HG02678 (cell line): ENCODE measurements around the gene BST1.
"Not testable (repeated sequence)": the region's sequence is repeated elsewhere in the genome, so short reads cannot be mapped to it uniquely, and the experiment has no call there.

ENCODE experiments used
- ATAC-seq: cut with Tn5 transposase; IDR thresholded peaks from one replicate; pipeline ENCODE4 v1.9.1; 2021; ENCODE audit warnings: mild to moderate bottlenecking, moderate library complexity; ENCODE audit not compliant: unreplicated experiment

BST1 gene

GRCh38 chr4:15742083-15742582 is 39.3 kb downstream of the BST1 start:
- no peak for ATAC-seq

GRCh38 chr4:15742637-15743036 is 39.8 kb downstream of the BST1 start:
- no peak for ATAC-seq

GRCh38 chr4:15744016-15744545 is 41.2 kb downstream of the BST1 start:
- ATAC-seq = no peak

GRCh38 chr4:15746110-15746509 is 43.2 kb downstream of the BST1 start:
- no peak for ATAC-seq

GRCh38 chr4:15749001-15749400 is 46.1 kb downstream of the BST1 start:
- no peak for ATAC-seq

GRCh38 chr4:15751153-15751552 is 48.3 kb downstream of the BST1 start:
- ATAC-seq = no peak

- ATAC-seq = no peak
Observed at GRCh38 chr4:15753081-15753480, 50.2 kb downstream of the BST1 start.

- no peak for ATAC-seq
Observed at GRCh38 chr4:15753786-15754185, 50.9 kb downstream of the BST1 start.

- no peak for ATAC-seq
Observed at GRCh38 chr4:15754323-15754722, 51.5 kb downstream of the BST1 start.

- peak; percentile 31 for ATAC-seq
Observed at GRCh38 chr4:15755321-15756155, 52.7 kb downstream of the BST1 start.

GRCh38 chr4:15756361-15756861 is 53.5 kb downstream of the BST1 start:
- peak; percentile 80 for ATAC-seq

- no peak for ATAC-seq
Observed at GRCh38 chr4:15757054-15757453, 54.2 kb downstream of the BST1 start.

GRCh38 chr4:15758294-15758693 is 55.4 kb downstream of the BST1 start:
- no peak for ATAC-seq

- not testable (repeated sequence) for ATAC-seq
Observed at GRCh38 chr4:15762460-15762859, 59.6 kb downstream of the BST1 start.

- no peak for ATAC-seq
Observed at GRCh38 chr4:15765391-15765790, 62.5 kb downstream of the BST1 start.

- peak; percentile 73 for ATAC-seq
Observed at GRCh38 chr4:15765910-15766697, 63.2 kb downstream of the BST1 start.

- ATAC-seq = no peak
Observed at GRCh38 chr4:15766821-15767220, 64.0 kb downstream of the BST1 start.

GRCh38 chr4:15769202-15769601 is 66.3 kb downstream of the BST1 start:
- no peak for ATAC-seq

GRCh38 chr4:15771216-15772058 is 68.6 kb downstream of the BST1 start:
- ATAC-seq = peak; percentile 78

GRCh38 chr4:15774020-15774420 is 71.2 kb downstream of the BST1 start:
- no peak for ATAC-seq
